Measurements from ENCODE around the gene PITPNC1.
A peak's percentile ranks its signal among the peaks of the same experiment; 100 is the strongest.

Gene PITPNC1

DNA sequence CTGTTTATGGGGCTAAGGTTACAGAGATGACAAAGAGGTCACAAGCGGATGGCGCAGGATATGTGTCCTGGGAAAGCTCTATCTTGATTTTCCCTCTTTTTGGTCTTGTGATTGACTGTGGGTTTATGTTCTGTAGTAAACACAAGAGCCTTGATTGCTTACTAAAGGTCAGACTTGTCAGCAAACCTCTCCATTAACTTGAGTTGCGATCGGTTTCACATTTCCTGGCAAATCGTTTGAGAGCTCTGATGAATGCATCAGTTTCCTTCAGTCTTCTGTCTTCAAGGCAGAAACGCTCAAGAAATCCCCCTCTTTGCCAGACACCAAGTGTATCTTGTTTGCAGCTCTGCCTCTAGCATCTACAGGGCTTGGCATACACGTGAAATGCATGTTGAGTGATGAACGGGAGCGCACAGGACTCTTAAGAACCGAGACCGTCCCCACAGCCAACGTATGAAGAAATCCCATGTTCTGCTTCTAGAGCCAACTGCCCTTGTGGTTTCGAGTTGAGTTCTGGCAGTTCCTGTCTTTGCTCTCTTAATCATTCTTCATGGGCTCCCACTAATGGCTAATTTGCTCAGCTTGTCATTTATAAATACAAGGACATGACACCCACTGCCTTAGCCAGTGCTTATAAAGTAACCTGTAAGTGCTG lies 143.3 kb downstream of the PITPNC1 start:
- DNase-seq = no peak

DNA sequence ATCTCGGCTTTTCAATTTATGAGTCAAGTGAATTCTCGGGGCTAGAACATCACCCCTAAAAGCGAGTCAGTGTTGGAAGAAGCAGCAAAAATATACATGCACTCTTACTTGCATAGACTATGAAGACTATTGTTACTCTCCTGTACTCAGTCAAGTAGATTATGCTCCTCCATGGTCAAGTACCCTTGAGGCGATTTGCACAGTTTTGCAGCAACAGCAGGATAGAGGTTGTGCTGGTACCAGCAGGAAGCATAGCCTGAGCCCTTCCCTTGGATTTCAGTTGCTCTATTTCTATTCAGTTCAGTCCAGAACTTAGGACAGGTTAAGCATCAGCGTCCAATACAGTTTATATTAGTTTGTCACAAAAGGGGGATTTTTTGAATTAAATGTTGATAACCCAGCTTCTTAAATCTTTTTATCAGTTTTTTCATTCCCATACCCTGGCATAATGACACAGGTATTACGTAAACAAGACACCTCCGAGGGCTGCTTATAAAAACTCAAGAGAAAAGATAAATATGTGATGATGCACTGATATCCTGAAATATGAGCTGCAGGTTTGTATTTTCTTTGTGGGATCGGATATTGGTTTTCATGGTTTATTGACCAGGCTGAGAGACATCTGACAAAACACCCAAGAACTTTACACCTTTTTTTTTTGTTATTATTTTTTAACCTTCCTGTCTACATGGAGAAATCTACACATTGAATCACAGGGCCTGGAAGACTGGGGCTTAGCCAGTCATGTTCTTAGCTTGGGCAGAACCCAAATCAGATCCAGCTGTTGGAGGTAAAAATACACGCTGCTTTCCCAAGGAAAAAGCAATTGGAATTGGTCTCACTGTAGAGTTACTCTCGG lies 144.1 kb downstream of the PITPNC1 start:
- no peak for DNase-seq

DNA sequence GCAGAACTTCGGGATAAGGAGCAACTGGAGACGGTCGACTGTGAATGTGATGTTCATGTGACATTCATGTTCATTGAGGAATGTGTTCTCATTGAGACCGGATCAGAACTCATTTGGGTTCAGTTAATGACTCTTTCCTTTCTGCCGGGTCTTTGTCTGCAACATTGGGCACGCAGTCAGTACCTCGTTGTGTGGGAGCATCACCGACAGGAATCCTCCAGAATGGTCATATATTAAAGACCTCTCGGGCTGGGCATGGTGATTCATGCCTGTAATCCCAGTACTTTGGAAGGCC lies 144.6 kb downstream of the PITPNC1 start:
- DNase-seq = no peak

DNA sequence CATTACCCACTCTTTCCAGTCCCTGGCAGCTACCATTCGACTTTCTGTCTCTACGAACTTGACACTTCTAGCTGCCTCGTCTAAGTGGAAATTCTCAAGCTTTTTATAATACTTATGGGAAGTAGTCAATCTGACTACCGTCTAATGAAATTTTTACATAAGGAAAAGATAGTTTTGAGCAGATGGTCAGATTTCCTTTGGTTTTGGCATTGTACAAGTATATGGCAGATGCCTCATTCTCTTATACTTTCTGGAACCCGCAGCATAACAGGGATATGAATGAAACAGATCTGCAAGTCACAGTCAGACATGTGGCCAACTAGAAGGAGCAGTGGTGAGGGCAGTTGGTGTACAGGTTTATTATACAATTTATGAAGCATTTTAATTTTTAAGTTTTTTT lies 146.0 kb downstream of the PITPNC1 start:
- no peak for DNase-seq

DNA sequence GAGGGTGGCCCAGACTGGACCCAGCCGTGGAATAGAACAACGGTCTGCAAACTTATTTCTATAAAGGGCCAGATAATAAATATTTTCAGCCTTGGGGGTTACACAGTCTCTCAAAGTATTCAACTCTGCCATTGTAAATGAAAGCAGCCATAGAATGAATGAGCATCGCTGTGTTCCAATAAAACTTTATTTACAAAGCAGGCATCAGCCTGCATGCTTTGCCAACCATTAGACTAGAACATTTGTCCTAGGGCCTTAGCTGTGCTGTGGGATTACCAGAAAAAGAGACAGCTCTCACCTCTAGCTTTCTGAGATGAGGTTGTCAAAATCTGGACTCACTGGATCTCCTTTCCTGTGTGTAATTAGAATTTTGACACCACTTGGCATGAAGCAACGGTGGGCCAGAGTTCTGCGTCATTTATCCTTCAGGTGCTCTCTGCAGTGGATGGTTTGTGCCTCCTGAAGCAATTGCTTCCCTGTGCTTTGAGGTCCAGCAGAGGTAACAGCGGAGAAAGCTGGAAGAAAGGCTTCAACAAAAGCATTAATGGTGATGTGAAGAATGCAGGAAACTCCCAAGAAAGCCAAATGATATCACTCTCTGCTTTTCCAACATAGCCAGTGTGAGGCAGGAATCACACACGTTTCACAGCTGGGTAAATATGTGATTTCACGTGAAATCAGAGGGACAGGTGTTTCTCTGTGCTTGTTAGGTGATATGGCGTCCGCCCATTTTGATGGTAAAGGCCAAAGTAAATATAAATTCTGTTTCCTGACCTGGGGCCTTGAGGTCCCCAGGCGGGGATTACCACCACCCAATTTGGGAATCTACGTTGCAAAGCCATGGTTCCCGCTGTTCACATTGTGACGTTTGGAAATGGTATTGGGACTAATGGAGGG lies 148.4 kb downstream of the PITPNC1 start:
- DNase-seq = peak; percentile 81

DNA sequence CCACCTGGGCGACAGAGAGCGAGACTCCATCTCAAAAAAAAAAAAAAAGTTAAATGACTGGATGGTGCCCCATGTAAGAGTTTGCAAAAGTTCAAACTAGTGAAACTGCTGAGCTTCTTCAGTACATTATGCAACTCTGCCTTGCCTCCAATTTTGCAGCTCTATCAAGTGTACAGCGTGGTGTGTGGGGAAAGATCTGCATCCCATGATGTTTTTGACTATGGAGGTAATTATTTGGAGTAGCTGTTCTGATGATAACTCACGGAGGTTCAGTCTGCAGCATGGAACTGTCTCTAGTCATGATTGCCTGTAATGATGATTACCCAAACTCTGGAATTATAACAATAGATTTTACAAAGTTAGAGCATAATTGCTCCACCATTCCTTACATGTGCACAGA lies 149.6 kb downstream of the PITPNC1 start:
- DNase-seq = no peak

DNA sequence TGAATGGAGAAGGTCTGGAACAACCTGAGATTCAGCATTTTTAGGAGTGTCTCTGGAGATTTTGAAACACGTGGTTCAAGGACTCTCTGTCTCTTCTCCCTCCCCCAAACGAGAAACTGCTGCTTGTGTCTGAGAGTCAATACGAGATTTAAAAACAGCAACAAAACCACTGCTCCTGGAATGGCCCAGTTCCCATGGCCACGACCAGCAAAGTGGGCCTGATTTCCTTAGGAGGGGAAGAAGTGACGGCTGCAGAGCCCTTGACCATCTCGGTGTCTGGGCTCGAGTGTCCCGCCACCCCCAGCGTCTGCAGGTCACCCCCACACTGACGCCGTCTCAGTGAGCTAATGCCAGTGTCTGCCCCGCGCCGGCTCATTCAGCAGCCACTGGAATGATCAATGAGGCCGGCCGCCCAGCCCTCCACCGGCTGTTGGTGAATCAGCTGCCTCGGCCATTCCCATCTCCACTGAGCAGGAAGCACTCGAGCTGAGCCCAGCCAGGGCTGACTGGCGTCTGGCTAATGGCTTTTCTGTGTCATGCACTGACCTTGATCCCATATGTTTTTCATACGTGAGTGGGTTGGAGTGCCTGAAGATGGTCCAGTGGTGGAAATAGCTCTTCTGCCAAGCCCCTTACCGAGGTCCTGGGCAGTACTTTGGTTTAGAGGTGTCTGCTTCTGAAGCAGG lies 151.8 kb downstream of the PITPNC1 start:
- no peak for DNase-seq

DNA sequence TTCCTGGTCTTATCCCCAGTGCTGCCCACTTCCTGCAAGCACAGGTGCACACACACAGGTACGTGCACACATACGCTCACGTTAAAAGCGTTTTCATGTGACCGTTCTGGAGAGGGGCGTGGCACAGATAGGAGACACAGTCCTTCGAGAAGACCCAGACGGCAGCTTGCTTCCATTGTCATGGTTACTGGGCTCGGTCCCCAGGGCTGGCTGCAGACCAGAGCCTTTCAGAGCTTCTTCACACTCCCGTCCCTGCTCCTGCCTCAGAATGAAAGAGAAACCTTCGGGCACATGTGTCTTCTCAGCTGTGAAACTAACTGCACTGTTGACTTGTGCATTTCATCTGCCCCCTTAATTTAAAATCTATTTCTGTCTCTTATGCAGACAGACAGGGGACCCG lies 154.2 kb downstream of the PITPNC1 start:
- no peak for DNase-seq

DNA sequence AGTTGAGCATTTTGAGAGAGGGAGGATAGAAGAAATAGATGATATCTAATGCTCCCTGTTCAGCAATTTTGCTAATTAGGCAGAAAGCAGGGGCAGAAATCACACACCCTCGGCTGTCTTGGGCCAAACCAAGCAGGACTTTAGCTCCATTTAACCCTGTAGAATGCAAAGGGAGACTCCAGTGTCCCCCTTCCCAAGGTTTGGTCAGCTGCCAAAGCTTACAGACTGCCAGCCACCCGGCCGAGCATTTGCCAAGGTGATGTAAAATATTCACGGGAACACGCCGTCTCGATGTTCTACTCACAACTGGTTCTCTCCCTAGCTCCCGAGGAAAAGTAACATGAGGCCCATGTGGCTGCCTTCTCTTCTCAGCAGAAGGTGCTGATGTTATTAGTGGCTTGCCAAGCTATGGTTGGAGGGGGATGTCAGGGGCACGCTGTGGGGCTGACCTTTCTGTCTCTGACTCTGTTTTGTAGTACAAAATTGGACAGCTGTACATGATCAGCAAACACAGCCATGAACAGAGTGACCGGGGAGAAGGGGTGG lies 155.3 kb downstream of the PITPNC1 start:
- DNase-seq = no peak

DNA sequence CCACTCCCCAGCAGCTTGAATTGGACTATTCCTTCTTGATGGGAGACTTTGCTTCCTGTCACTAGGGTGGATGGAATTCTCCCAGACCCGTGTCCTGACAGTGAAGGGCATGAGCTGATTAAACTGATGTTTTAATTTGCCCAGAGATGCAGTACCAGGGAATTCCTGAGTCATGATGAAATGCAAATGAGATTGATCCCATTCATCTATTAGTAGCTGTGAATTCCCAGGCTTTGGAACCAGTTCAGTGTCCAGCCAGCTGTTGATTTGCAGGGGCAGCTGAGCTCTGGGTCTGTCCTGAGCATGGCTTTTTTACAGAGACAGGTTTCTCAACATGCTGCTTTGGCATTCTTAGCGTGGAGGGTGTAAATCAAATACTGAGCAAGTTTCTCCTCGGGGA lies 157.9 kb downstream of the PITPNC1 start:
- DNase-seq = no peak

DNA sequence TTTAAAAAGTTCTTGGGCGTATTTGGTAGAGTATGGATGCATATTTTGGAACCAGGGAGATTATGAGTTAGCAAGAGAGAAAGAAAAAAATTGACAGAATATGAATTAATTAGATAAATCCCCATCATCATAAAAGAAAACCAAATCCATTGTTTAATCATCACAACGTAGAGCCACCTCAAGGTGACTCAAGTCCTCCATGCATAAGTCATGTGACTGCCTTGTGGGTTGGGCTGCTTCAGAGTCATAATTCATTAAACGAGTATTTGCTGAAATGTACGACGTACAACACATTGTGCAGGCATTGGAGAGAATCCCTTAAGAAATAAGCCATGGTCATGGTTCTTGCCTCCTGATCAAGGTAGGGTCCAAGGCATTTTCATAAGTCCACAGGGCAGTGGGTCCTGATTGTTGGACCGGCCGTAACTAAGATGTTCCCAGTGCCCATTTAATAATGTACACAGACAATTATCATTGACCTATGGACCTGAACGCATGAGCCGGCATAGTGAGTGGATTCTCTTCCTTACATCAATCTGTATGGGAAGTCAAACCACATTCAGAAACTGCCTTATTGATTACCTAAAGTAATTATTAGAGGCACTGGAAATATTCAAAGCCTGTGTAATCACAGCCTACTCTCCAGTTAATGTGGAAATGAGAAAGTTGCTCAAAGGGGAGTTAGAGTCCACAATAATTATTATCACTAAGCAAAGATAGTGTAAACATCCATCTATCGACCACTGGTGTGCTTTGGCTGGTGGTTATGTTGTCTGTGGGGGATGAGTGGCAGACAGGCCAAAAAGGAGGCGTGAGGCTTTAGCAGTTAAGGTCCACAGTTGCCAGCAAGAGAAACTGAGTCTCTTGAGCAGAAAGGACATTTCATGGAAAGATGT lies 165.4 kb downstream of the PITPNC1 start:
- DNase-seq = no peak

DNA sequence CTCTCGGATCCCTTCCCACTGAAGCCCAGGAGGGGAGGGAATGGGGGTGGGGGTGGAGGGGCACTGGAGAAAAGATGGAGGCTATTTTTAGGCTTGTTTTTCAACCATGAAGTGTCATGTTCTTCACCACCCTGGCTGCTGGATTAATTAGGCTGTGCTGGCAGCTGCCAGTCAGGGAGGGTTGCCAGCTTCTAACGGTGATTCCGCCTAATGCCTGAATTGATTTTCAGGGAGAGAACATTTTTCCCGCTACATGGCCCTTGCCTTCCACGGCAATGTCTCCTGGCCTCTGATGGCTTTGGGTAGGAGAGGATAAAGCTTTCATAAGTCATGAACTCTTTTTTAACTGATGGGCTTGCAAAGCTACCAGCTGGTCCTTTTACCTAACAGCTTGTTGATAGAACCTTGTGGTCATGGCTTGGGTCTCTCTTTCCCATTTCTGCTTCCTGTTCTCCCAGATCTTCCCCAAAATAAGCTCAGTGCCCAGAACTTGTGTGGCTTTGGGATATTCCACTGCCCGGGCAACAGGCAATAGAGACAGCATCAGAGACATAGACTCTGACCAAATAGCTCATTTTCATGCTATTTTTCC lies 167.4 kb downstream of the PITPNC1 start:
- DNase-seq = no peak

DNA sequence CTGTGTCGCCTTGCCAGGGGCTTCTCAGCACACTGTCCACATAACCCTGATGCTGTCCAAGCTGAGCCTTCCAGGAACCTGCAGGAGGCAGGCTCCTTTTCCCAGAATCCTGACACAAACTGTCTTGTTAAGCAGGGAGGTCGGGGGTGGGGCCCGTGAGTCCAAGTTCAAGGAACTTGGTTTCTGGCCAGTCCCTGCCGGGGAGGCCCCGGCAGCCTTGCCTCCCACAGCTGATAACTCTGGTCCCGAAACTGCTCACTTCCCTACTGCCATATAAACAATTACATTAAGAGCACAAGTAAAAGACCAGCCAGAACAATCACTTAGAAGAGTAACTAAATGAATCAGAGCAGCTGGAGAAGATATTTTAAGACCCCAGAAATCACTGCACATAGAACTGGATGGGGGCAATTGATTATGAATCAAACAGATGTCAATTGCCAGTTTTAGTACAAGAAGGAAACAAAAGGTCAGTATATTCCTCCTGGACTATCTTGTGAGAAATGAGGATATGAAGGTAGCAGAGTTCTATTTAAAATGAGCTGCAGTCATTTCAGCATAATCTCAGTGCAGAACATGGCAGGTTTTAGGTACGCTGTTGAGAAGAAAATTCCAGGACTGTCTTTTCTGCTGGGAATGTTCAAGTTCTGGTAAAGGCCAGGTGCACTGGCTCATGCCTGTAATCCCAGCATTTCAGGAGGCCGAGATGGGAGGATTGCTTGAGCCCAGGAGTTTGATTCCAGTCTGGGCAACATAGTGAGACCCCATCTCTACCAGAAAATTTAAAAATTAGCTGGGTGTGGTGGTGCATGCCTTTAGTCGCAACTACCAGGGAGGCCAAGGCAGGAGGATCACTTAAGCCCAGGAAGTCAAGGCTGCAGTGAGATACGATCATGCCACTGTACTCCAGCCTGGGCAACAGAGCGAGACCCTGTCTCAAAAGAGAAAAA lies 169.8 kb downstream of the PITPNC1 start:
- no peak for DNase-seq

DNA sequence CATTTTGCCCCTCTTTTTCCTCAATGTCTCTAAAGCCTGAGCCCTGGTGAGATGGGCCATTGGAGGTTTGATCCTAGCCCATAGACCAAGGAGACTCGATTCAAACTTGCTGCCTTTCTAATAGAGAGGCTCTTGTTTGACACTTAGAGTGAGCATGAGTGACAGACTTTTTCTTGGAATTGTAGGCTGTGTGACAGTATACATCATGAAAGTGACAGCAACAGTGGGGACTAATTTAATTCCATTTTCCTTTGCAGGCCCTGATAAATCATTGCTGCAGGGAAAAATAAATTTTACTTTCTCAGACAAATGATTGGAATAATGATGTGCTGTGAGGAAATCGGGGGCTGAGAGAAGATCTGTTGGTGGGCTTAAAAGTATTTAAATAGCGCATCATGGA lies 171.6 kb downstream of the PITPNC1 start:
- no peak for DNase-seq

DNA sequence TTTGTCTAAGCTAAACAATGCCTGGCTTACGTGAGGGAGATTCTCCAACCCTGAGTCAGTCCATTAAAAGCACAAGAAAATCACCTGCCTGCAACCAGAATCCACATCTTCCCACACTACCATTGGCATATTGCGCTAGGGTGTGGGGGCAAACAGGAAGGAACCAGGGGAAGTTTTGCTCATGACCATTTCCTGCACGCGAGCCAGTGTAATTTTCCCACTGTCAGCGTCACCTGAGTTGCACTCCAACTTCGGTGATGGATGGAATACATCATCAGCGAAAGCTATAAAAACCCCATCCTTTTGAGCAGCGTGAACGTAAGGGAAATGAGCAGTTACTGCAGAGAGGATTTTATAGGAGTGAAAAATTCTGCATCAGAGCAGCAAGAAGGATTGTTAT lies 172.7 kb downstream of the PITPNC1 start:
- no peak for DNase-seq

DNA sequence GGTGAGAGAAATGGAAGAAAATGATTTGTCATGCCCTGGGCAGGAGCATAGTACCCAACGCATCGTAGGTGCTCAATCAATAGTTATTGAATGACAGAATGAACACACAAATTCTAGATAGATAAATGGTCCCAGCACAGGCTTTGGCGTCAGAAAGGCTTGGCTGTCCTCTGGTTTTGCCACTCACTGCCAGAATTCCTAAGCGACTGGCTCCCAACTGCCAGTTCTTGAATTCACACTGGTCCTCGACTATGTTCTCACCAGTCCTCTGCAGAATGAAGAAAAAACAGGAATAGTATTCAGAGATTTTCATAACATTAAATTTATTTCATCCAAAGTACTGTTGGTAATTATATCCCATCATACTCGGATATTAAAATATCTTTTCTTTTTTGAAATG lies 177.6 kb downstream of the PITPNC1 start:
- no peak for DNase-seq

DNA sequence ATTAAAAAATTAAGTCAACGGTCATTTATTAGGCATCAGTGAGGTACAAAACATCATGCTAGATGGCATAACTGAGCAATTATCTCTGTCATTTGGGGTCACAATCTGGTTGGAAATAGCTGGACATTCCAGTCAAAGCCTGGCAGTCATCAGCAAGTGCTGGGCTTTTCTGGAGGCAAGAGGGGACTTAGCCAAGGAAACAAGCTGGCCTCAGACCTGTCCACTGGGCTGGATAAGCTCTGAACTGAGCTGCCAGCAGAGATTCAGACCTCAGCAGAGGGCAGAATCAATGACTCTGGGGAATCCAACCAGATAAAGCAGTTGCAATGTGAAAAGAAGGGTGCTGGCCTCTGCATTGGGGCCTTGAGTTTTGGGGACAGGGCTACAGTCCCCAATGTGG lies 178.8 kb downstream of the PITPNC1 start:
- no peak for DNase-seq

DNA sequence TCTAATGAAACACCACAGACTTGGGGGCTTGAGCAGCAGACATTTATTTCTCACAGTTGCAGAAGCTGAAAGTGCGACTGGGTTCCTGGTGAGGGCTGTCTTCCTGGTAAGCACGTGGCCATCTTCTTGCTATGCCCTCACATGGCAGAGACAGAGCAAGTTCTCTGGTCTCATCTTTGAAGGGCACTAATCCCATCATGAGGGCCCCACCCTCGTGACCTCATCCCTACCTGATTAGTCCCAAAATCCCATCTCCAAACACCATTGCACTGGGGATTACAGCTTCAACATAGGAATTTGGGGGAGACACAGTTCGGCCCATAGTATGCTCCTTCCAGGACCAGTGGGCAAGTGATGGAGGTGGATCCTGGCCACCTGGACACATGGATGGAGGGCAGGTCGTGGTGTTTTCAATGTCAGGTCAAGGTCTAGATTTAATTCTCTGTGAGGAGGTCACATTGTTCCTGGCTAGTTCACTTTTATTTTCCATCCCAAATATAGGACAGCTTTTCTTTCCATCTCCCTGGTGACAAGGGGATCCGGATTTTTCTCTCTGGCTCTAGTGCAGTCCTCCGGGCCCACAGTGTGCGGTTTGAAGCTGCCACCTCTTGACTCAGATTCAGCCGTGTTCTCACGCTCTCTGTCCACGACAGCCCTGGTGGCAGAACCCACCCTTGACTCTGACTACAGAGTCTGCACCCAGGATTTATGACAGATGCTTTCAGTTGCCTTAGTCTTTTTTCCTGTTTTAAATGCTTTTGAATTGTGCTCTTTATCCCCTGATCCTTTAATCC lies 180.2 kb downstream of the PITPNC1 start:
- no peak for DNase-seq

DNA sequence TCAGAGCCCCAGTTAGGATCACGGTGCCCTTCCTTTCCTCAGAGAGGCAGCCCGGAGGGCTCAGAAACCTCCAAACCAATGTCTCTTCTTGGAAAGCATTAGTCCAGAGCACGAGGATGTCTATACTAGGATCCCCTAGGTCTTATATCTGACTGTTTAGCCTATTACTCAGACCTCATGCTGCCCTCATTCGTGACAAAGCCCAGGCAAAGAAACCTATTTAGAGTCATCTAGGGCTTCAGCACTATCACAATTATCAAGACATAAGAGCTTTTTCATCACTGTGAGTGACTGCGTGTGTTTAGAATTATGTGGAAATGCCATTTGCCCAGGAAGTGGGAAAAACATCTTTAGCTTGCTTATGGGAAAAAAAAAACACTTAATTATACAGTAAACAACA lies 180.8 kb downstream of the PITPNC1 start:
- no peak for DNase-seq
